ENCODE data around the gene PIGH. TPM values are rescaled to one million over a fixed set of nuclear protein-coding genes. Genes with fewer than 3 reads are reported as not detected.
"Not testable (repeated sequence)": the region's sequence is repeated elsewhere in the genome, so short reads cannot be mapped to it uniquely, and the experiment has no call there.

The PIGH gene
- 29.8 TPM for total RNA-seq

- DNase-seq (ENCODE audit: low spot score) = peak; percentile 93
These were observed at the start of gene PIGH for GRCh38 chr14:67599698-67600561. Gene PIGH, minus strand, starts transcription at chr14:67600268. Its CDS starts 65 bp downstream, at chr14:67600203.

- no peak for DNase-seq (ENCODE audit: low spot score)
These were observed 46.1 kb upstream of the PIGH start for GRCh38 chr14:67646131-67646530.

- DNase-seq (ENCODE audit: low spot score) = no peak
These were observed 45.3 kb upstream of the PIGH start for GRCh38 chr14:67645414-67645813.

- no peak for DNase-seq (ENCODE audit: low spot score)
These were observed 44.4 kb upstream of the PIGH start for GRCh38 chr14:67644428-67644827.

GRCh38 chr14:67643713-67644112, 43.6 kb upstream of the PIGH start:
- no peak for DNase-seq (ENCODE audit: low spot score)

GRCh38 chr14:67641902-67642749, 42.1 kb upstream of the PIGH start:
- no peak for DNase-seq (ENCODE audit: low spot score)

GRCh38 chr14:67641480-67641879, 41.4 kb upstream of the PIGH start:
- no peak for DNase-seq (ENCODE audit: low spot score)

- DNase-seq (ENCODE audit: low spot score) = no peak
These were observed 38.6 kb upstream of the PIGH start for GRCh38 chr14:67638642-67639041.

GRCh38 chr14:67636361-67636919, 36.4 kb upstream of the PIGH start:
- DNase-seq (ENCODE audit: low spot score) = no peak

- DNase-seq (ENCODE audit: low spot score) = no peak
These were observed 33.5 kb upstream of the PIGH start for GRCh38 chr14:67633451-67634147.

GRCh38 chr14:67630938-67631337, 30.9 kb upstream of the PIGH start:
- DNase-seq (ENCODE audit: low spot score) = no peak

- no peak for DNase-seq (ENCODE audit: low spot score)
These were observed 30.1 kb upstream of the PIGH start for GRCh38 chr14:67630186-67630585.

- no peak for DNase-seq (ENCODE audit: low spot score)
These were observed 27.5 kb upstream of the PIGH start for GRCh38 chr14:67627519-67627918.

- not testable (repeated sequence) for DNase-seq (ENCODE audit: low spot score)
These were observed 26.1 kb upstream of the PIGH start for GRCh38 chr14:67626131-67626530.

- peak; percentile 49 for DNase-seq (ENCODE audit: low spot score)
These were observed 23.0 kb upstream of the PIGH start for GRCh38 chr14:67623114-67623513.

GRCh38 chr14:67622675-67623074, 22.6 kb upstream of the PIGH start:
- peak; percentile 51 for DNase-seq (ENCODE audit: low spot score)

- peak; percentile 45 for DNase-seq (ENCODE audit: low spot score)
These were observed 20.2 kb upstream of the PIGH start for GRCh38 chr14:67620217-67620785.

GRCh38 chr14:67619446-67620216, 19.6 kb upstream of the PIGH start, which contains the start of gene ARG2:
Gene ARG2, plus strand, starts transcription at chr14:67619920. Its CDS starts 58 bp downstream, at chr14:67619978.
- DNase-seq (ENCODE audit: low spot score) = peak; percentile 97

GRCh38 chr14:67618617-67619063, 18.6 kb upstream of the PIGH start:
- no peak for DNase-seq (ENCODE audit: low spot score)

- DNase-seq (ENCODE audit: low spot score) = no peak
These were observed 10.4 kb upstream of the PIGH start for GRCh38 chr14:67610491-67610890.
